ENCODE measurements around the gene KCNMA1. TPM values are rescaled to one million over a fixed set of nuclear protein-coding genes. Genes with fewer than 3 reads are reported as not detected.
"Not testable (repeated sequence)": the region's sequence is repeated elsewhere in the genome, so short reads cannot be mapped to it uniquely, and the experiment has no call there.

Gene KCNMA1
- total RNA-seq: 0.14 and 0.21 TPM in 2 replicates

DNA sequence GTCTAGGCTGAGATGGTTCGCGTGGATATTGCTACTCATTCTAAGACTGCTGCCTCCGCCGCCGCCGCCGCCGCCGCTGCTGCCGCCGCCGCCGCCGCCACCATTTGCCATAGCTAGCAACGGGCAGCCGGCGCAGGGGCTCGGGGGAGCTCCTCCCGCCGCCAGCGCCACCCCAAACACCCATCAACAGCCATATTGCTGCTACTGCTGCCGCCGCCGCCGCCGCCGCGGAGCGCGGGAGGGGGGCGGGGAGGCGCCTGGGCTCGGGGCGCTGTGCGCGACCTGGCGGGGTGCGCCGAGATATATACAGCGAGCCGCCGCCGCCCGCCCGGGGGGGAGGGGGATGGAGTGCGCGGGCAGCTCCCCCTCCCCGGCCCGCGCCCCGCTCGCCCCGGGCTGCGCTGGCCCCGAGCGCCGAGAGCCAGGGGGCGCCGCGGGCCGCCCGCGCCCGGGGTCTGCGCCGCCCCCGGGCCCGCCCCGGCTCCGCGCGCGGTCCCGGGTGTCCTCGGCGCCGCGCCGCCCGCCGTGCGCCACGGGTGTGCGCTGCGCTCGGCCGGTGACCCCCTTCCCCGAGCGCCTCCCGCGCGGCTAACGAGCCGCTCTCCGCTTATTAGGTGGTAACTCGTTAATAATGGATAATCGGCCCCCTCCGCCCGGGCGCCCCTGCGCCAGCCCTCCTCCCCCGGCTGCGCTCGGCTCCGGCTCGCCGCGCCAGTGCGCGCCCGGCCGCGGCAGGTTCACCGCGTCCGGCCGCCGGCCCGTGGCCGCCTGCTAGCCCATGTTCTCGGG, at the start of gene KCNMA1:
Gene KCNMA1, minus strand, starts transcription at position 277 of the 789 bp plus-strand sequence.
- Mint-ChIP-seq H3K9me3 (no peaks in the 10 kb centered on the region), H3K36me3 (ENCODE audit: low read depth) (no peaks in the 10 kb centered on the region), H3K27ac (no peak within 1 kb of the TSS), H3K4me1 (ENCODE audit: low read depth) (peaks cover 2% of the 10 kb centered on the region), H3K27me3 (ENCODE audit: low read depth) (peaks cover 68% of the 10 kb centered on the region), H3K4me3 (ENCODE audit: low read depth) (peak within 1 kb of the TSS; percentile 18)
- intact Hi-C loops (cut with micrococcal nuclease): no loop called here
- no peak for DNase-seq (ENCODE audit: low spot score)

GRCh38 chr10:77686650-77687417, 49.2 kb upstream of the KCNMA1 start:
- Mint-ChIP-seq H3K36me3 (ENCODE audit: low read depth) (no peaks in the 10 kb centered on the region), H3K9me3 (no peaks in the 10 kb centered on the region), H3K27ac (no peak overlapping the region), H3K27me3 (ENCODE audit: low read depth) (peaks cover 4% of the 10 kb centered on the region), H3K4me3 (ENCODE audit: low read depth) (no peak overlapping the region), H3K4me1 (ENCODE audit: low read depth) (no peaks in the 10 kb centered on the region)
- no peak for DNase-seq (ENCODE audit: low spot score)
- intact Hi-C loops (cut with micrococcal nuclease): no loop called here

DNA sequence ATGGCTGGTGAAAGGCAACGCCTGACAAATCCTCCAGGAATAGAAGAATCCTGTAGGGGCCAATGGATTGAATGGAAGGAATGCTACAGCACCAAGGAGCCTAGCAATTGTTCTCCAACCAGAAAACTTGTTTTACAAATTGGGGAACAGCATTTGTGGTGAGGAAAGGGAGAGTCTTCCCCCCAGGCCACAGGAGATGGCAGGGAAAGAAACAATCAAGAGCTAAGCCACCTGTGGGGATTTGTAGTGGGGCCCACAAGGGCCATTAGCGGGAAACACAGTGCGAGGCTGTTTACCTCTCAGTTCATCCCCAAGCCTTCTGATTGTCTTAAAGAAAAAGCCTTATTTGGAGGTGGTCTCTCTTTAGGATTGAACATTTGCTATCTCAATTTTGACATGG, 48.5 kb upstream of the KCNMA1 start:
- Mint-ChIP-seq H3K4me1 (ENCODE audit: low read depth) (no peaks in the 10 kb centered on the region), H3K4me3 (ENCODE audit: low read depth) (no peak overlapping the region), H3K27me3 (ENCODE audit: low read depth) (peaks cover 2% of the 10 kb centered on the region), H3K36me3 (ENCODE audit: low read depth) (no peaks in the 10 kb centered on the region), H3K27ac (no peak overlapping the region), H3K9me3 (no peaks in the 10 kb centered on the region)
- intact Hi-C loops (cut with micrococcal nuclease): no loop called here
- DNase-seq (ENCODE audit: low spot score): no peak

DNA sequence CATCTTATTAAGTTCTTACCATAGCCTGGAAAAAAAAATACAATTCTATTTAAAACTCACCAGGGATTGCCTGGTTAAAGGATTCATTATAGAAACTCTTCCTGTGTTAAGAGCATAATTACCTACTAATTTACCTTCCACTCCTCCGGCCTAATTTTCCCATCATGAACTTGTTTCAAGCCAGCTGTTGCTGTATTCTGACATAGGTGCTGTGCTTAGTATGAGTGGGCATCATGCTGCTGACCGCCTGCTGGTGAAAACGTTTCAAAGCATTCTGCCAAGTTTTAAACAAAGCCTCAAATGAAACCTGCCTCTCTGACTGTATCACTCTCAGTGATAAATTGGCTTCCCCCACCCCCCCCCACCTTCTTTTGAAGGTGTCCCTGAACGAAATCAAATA, 47.8 kb upstream of the KCNMA1 start:
- no peaks in the 10 kb centered on the region for H3K9me3 Mint-ChIP-seq
- peaks cover 2% of the 10 kb centered on the region for H3K27me3 Mint-ChIP-seq (ENCODE audit: low read depth)
- intact Hi-C loops (cut with micrococcal nuclease): no loop called here
- no peaks in the 10 kb centered on the region for H3K36me3 Mint-ChIP-seq (ENCODE audit: low read depth)
- no peak overlapping the region for H3K4me3 Mint-ChIP-seq (ENCODE audit: low read depth)
- H3K4me1 Mint-ChIP-seq (ENCODE audit: low read depth): no peaks in the 10 kb centered on the region
- no peak for DNase-seq (ENCODE audit: low spot score)
- no peak overlapping the region for H3K27ac Mint-ChIP-seq

- H3K4me1 Mint-ChIP-seq (ENCODE audit: low read depth); H3K36me3 Mint-ChIP-seq (ENCODE audit: low read depth); H3K9me3 Mint-ChIP-seq; H3K27ac Mint-ChIP-seq; intact Hi-C loops (cut with micrococcal nuclease); H3K4me3 Mint-ChIP-seq (ENCODE audit: low read depth); DNase-seq (ENCODE audit: low spot score); H3K27me3 Mint-ChIP-seq (ENCODE audit: low read depth): not testable (repeated sequence)
These were observed 45.5 kb upstream of the KCNMA1 start for GRCh38 chr10:77683088-77683432.

DNA sequence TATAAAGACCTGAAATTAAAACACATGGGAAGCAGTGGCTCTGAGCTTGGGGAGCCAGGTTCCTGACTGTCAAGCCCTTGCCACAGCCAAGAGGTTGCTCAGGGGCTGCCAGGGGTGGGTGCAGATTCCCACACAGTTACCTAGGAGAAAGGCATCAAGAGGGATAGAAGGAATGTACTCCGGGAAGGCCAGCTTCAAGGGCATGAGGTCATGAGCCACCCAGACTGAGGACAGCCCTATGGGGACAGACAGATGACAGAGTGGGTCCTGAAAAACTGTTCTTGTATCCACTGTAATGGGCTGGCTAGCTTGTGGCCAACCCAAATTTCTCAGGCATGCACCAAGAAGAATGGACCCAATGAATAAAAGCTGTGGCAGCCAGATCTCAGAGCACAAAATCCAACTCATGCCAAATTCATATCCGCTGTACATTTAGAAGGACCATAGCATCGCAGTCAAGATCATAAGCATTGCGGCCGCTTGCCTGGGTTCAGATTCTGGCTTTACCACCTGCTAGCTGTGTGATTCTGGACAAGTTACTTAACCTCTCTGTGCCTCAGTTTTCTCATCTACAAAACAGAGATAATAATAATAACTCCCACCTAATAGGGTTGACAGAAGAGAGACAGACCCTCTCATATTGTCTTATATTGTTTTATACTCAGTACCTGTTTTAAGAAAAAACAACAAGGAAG, 44.9 kb upstream of the KCNMA1 start:
- Mint-ChIP-seq H3K9me3 (no peaks in the 10 kb centered on the region), H3K36me3 (ENCODE audit: low read depth) (no peaks in the 10 kb centered on the region), H3K4me1 (ENCODE audit: low read depth) (no peaks in the 10 kb centered on the region), H3K27me3 (ENCODE audit: low read depth) (peaks cover 2% of the 10 kb centered on the region), H3K4me3 (ENCODE audit: low read depth) (no peak overlapping the region), H3K27ac (no peak overlapping the region)
- intact Hi-C loops (cut with micrococcal nuclease): no loop called here
- no peak for DNase-seq (ENCODE audit: low spot score)

DNA sequence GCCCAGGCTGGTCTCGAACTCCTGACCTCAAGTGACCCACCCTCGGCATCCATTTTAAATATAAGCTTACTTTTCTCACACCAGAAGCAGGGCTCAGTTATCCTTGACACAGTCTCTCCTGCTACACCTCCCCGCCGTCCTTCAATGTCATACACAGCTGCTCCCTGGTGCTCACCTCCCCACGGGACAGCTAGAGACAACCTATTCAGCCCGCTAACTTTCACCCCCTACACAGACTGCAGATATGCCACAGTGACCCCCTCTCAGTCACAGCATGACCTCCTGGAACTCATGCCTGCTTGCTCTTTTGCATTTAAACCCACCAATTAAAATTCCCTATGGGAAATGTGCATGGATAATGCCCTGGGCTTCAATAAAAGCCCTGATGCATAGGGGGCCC, 44.2 kb upstream of the KCNMA1 start:
- Mint-ChIP-seq H3K36me3 (ENCODE audit: low read depth) (no peaks in the 10 kb centered on the region), H3K27ac (no peak overlapping the region), H3K4me1 (ENCODE audit: low read depth) (no peaks in the 10 kb centered on the region), H3K27me3 (ENCODE audit: low read depth) (peaks cover 2% of the 10 kb centered on the region), H3K4me3 (ENCODE audit: low read depth) (no peak overlapping the region), H3K9me3 (no peaks in the 10 kb centered on the region)
- intact Hi-C loops (cut with micrococcal nuclease): no loop called here
- no peak for DNase-seq (ENCODE audit: low spot score)

- no peak for DNase-seq (ENCODE audit: low spot score)
- H3K4me1 Mint-ChIP-seq (ENCODE audit: low read depth): no peaks in the 10 kb centered on the region
- peaks cover 2% of the 10 kb centered on the region for H3K27me3 Mint-ChIP-seq (ENCODE audit: low read depth)
- no peak overlapping the region for H3K27ac Mint-ChIP-seq
- no peaks in the 10 kb centered on the region for H3K9me3 Mint-ChIP-seq
- intact Hi-C loops (cut with micrococcal nuclease): no loop called here
- no peaks in the 10 kb centered on the region for H3K36me3 Mint-ChIP-seq (ENCODE audit: low read depth)
- no peak overlapping the region for H3K4me3 Mint-ChIP-seq (ENCODE audit: low read depth)
These were observed 43.2 kb upstream of the KCNMA1 start for GRCh38 chr10:77680811-77681210.

GRCh38 chr10:77680065-77680464, 42.5 kb upstream of the KCNMA1 start:
- H3K27ac Mint-ChIP-seq: no peak overlapping the region
- H3K36me3 Mint-ChIP-seq (ENCODE audit: low read depth): no peaks in the 10 kb centered on the region
- peaks cover 2% of the 10 kb centered on the region for H3K27me3 Mint-ChIP-seq (ENCODE audit: low read depth)
- no peaks in the 10 kb centered on the region for H3K9me3 Mint-ChIP-seq
- intact Hi-C loops (cut with micrococcal nuclease): no loop called here
- no peak for DNase-seq (ENCODE audit: low spot score)
- H3K4me3 Mint-ChIP-seq (ENCODE audit: low read depth): no peak overlapping the region
- H3K4me1 Mint-ChIP-seq (ENCODE audit: low read depth): no peaks in the 10 kb centered on the region

DNA sequence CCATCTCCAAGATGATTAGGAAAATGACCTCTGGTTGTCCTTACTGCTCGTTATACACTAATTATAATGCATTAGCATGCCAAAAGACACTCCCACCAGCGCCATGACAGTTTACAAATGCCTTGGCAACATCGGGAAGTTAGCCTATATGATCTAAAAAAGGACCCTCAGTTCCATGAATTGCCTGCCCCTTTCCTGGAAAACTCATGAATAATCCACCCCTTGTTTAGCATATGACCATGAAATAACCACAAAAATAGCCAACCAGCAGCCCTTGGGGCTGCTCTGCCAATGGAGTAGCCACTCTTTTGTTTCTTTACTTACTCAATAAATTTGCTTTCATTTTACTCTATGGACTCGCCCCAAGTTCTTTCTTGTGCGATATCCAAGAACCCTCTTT, 41.6 kb upstream of the KCNMA1 start:
- peaks cover 2% of the 10 kb centered on the region for H3K27me3 Mint-ChIP-seq (ENCODE audit: low read depth)
- H3K27ac Mint-ChIP-seq: no peak overlapping the region
- intact Hi-C loops (cut with micrococcal nuclease): no loop called here
- no peaks in the 10 kb centered on the region for H3K36me3 Mint-ChIP-seq (ENCODE audit: low read depth)
- DNase-seq (ENCODE audit: low spot score): no peak
- no peaks in the 10 kb centered on the region for H3K4me1 Mint-ChIP-seq (ENCODE audit: low read depth)
- H3K9me3 Mint-ChIP-seq: no peaks in the 10 kb centered on the region
- no peak overlapping the region for H3K4me3 Mint-ChIP-seq (ENCODE audit: low read depth)

DNA sequence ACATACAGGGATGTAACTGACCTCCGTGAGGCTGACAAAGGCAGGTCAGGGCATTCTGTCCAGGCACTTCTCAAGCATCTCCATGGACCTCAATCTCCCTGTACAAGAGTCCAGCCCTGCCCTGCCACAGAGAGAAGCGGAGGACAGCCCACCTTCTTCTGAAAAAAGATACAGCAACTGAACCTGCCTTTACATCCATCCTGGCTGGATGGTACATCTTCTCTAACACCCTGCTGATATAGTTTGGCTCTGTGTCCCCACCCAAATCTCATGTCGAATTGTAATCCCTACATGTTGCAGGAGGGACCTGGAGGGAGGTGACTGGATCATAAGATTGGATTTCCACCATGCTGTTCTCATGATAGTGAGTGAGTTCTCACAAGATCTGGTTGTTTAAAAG, 40.5 kb upstream of the KCNMA1 start:
- H3K9me3 Mint-ChIP-seq: no peaks in the 10 kb centered on the region
- intact Hi-C loops (cut with micrococcal nuclease): no loop called here
- H3K27ac Mint-ChIP-seq: no peak overlapping the region
- peaks cover 5% of the 10 kb centered on the region for H3K27me3 Mint-ChIP-seq (ENCODE audit: low read depth)
- H3K4me1 Mint-ChIP-seq (ENCODE audit: low read depth): no peaks in the 10 kb centered on the region
- DNase-seq (ENCODE audit: low spot score): no peak
- no peaks in the 10 kb centered on the region for H3K36me3 Mint-ChIP-seq (ENCODE audit: low read depth)
- no peak overlapping the region for H3K4me3 Mint-ChIP-seq (ENCODE audit: low read depth)

DNA sequence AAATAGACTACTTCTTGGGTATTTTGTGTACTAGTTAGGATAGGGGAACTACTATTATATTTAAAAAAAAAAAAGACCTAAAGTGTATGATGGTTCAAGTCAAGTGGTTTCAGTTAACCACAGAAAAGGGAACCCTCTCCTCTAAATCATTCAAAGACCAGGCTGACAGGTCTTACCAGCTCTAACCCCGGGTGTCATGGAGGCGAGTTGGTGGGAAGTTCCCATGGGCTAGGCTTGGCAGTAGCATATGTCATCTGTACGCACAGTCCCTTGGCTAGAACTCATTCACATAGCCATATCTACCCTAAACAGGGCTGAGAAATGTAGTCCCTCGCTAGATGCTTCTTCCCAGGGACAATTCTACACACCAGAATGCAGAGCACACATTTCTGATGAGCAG, 37.7 kb upstream of the KCNMA1 start:
- DNase-seq (ENCODE audit: low spot score): no peak
- Mint-ChIP-seq H3K27ac (no peak overlapping the region), H3K36me3 (ENCODE audit: low read depth) (no peaks in the 10 kb centered on the region), H3K4me1 (ENCODE audit: low read depth) (no peaks in the 10 kb centered on the region), H3K27me3 (ENCODE audit: low read depth) (peaks cover 5% of the 10 kb centered on the region), H3K9me3 (no peaks in the 10 kb centered on the region), H3K4me3 (ENCODE audit: low read depth) (no peak overlapping the region)
- intact Hi-C loops (cut with micrococcal nuclease): no loop called here

- DNase-seq (ENCODE audit: low spot score): no peak
- intact Hi-C loops (cut with micrococcal nuclease): no loop called here
- no peaks in the 10 kb centered on the region for H3K9me3 Mint-ChIP-seq
- H3K36me3 Mint-ChIP-seq (ENCODE audit: low read depth): no peaks in the 10 kb centered on the region
- peaks cover 5% of the 10 kb centered on the region for H3K27me3 Mint-ChIP-seq (ENCODE audit: low read depth)
- no peak overlapping the region for H3K4me3 Mint-ChIP-seq (ENCODE audit: low read depth)
- no peak overlapping the region for H3K27ac Mint-ChIP-seq
- H3K4me1 Mint-ChIP-seq (ENCODE audit: low read depth): no peaks in the 10 kb centered on the region
These were observed 36.0 kb upstream of the KCNMA1 start for GRCh38 chr10:77673515-77674140.

All from activated T-helper 2 cell treated with anti-CD3 and anti-CD28 coated beads, Interferon-gamma antibody, Interleukin-2, Interleukin-4, amounts not matched to agents 10 μg/mL and 5 μg/mL and 100 μg/mL, durations not matched to agents 14 hours and 24 hours and 36 hours (primary cell).